A549 (cell line): ENCODE data around the gene FIBP. TPM values are rescaled to one million over a fixed set of nuclear protein-coding genes. Genes with fewer than 3 reads are reported as not detected.

Experiments used
- ATAC-seq, 2 experiments: fragments of 200-7000 bp in 1 of 2; fragments of >200 bp in 1 of 2; cut with Nextera tagmentation in 1 of 2; cut with Tn5 transposase in 1 of 2; 3 replicates each; pipeline versions ENCODE4 v1.8.0 to v1.9.1; 2018 to 2020; ENCODE audit warnings: mild to moderate bottlenecking in 1 of 2, moderate library complexity in 1 of 2
- CTCF ChIA-PET: fragments of 300-600 bp; sonication (Branson Sonifier 250); formaldehyde crosslinking; extraction: SDS; loops from one replicate; lab custom pipeline; 2021; ENCODE audit warnings: antibody characterized with exemption, inconsistent platforms; lab: Yijun Ruan, JAX
- POLR2A ChIA-PET: fragments of 350-600 bp; formaldehyde crosslinking; extraction: SDS; loops from one replicate; lab custom pipeline; 2021; ENCODE audit warnings: antibody characterized with exemption, inconsistent platforms; lab: Yijun Ruan, JAX
- DNase-seq, 2 experiments: peaks; one replicate each; pipeline versions ENCODE4 v3.0.0 to v3.0.0-alpha.2; 2011 to 2016; ENCODE audit warnings: low read depth in 1 of 2, low spot score in 1 of 2
- FAIRE-seq: peaks from 2 replicates; lab custom pipeline; 2011; peaks lifted over from hg19 to GRCh38; lab: Jason Lieb, UNC
- H3K27ac ChIP-seq, 2 experiments: fragments of >200 bp; sonication (Bioruptor Twin); formaldehyde crosslinking; 3 replicates each; pipeline ENCODE4 v1.5.1; 2016 to 2017
- H3K4me1 ChIP-seq: fragments of >200 bp; sonication (Bioruptor Twin); formaldehyde crosslinking; 3 replicates; pipeline ENCODE4 v1.6.1; 2016
- H3K4me2 ChIP-seq: fragments of >200 bp; sonication (Bioruptor Twin); formaldehyde crosslinking; 3 replicates; pipeline ENCODE4 v1.6.1; 2016
- H3K4me3 ChIP-seq: fragments of >200 bp; sonication (Bioruptor Twin); formaldehyde crosslinking; 3 replicates; pipeline ENCODE4 v1.5.1; 2016
- H3K9me3 ChIP-seq: fragments of >200 bp; sonication (Bioruptor Twin); formaldehyde crosslinking; 3 replicates; pipeline ENCODE4 v1.6.1; 2016
- EHMT2 ChIP-seq: fragments of 200-600 bp; sonication (generic); IDR thresholded peaks from 2 replicates; pipeline ENCODE4 v1.6.1; 2016; ENCODE audit warnings: antibody characterized with exemption, low read depth, mild to moderate bottlenecking, moderate library complexity
- FOSB ChIP-seq: fragments of 250-450 bp; sonication (Bioruptor Pico); IDR thresholded peaks from 2 replicates; pipeline ENCODE4 v1.5.0; 2020; ENCODE audit warnings: mild to moderate bottlenecking, moderate library complexity
- FOSL2 ChIP-seq, 2 experiments: fragments of 450-650 bp in 1 of 2; fragments of >200 bp in 1 of 2; sonication (Bioruptor Twin) in 1 of 2; formaldehyde crosslinking; IDR thresholded peaks; 2 replicates each; pipeline versions ENCODE4 v1.5.0 to v1.6.1; 2016 to 2020; ENCODE audit warnings: mild to moderate bottlenecking in 1 of 2, moderate library complexity in 1 of 2
- FOXS1 ChIP-seq: fragments of 250-450 bp; sonication (Bioruptor Pico); IDR thresholded peaks from 2 replicates; pipeline ENCODE4 v1.5.0; 2020; ENCODE audit warnings: mild to moderate bottlenecking, moderate library complexity
- GATA3 ChIP-seq: IDR thresholded peaks from 2 replicates; pipeline ENCODE4 v1.6.1; 2012; ENCODE audit warnings: borderline replicate concordance
- HEYL ChIP-seq: fragments of 250-450 bp; sonication (Bioruptor Pico); IDR thresholded peaks from 2 replicates; pipeline ENCODE4 v1.8.0; 2021; ENCODE audit warnings: mild to moderate bottlenecking, moderate library complexity
- JUN ChIP-seq, 2 experiments: fragments of >200 bp; sonication (Bioruptor Twin); formaldehyde crosslinking; IDR thresholded peaks; 2 replicates in 1 of 2; 3 replicates in 1 of 2; pipeline ENCODE4 v1.6.1; 2016 to 2017
- JUNB ChIP-seq: fragments of >200 bp; sonication (Bioruptor Twin); formaldehyde crosslinking; IDR thresholded peaks from 2 replicates; pipeline ENCODE4 v1.6.1; 2016
- KDM1A ChIP-seq: fragments of 200-600 bp; sonication (generic); IDR thresholded peaks from 2 replicates; pipeline ENCODE4 v1.6.1; 2016; ENCODE audit warnings: low read depth, mild to moderate bottlenecking
- NPAS2 ChIP-seq: fragments of 250-450 bp; sonication (Bioruptor Pico); IDR thresholded peaks from 2 replicates; pipeline ENCODE4 v1.8.0; 2022; ENCODE audit warnings: mild to moderate bottlenecking, moderate library complexity, borderline replicate concordance
- PBX3 ChIP-seq: IDR thresholded peaks from 2 replicates; pipeline ENCODE4 v1.6.1; 2012
- RAD21 ChIP-seq, 2 experiments: fragments of >200 bp in 1 of 2; sonication (Bioruptor Twin) in 1 of 2; formaldehyde crosslinking in 1 of 2; IDR thresholded peaks in 1 of 2; conservative IDR thresholded peaks in 1 of 2; 2 replicates in 1 of 2; 3 replicates in 1 of 2; pipeline ENCODE4 v1.6.1; 2012 to 2018; ENCODE audit warnings: inconsistent platforms in 1 of 2
- SMC3 ChIP-seq: fragments of >200 bp; sonication (Bioruptor Twin); formaldehyde crosslinking; IDR thresholded peaks from 3 replicates; pipeline ENCODE4 v1.6.1; 2018; ENCODE audit warnings: inconsistent platforms
- TP53 ChIP-seq: fragments of 250-450 bp; sonication (Bioruptor Pico); IDR thresholded peaks from 2 replicates; pipeline ENCODE4 v1.5.0; 2021; ENCODE audit warnings: mild to moderate bottlenecking, moderate library complexity
- ZSCAN20 ChIP-seq: fragments of 250-450 bp; sonication (Bioruptor Pico); IDR thresholded peaks from 2 replicates; pipeline ENCODE4 v1.8.0; 2022; ENCODE audit warnings: mild to moderate bottlenecking, moderate library complexity
- WGBS: methylation state at CpG from one replicate; pipeline ENCODE4 v1.1.6; 2017; ENCODE audit errors: missing lambda C conversion rate; 5-methylcytosine and 5-hydroxymethylcytosine counted together
- polyA plus RNA-seq, 4 experiments: library from polyadenylated mRNA; depleted of rRNA in 3 of 4; stranded (reverse); fragments of >200 nt; fragmentation: RNase III in 1 of 4; extraction: RNeasy Plus Mini Kit Qiagen cat#74134 plus additional on column Dnase treatment in 1 of 4; gene quantifications; 2 replicates in 3 of 4; 3 replicates in 1 of 4; pipeline ENCODE4 v1.2.3, GENCODE V29; 2011 to 2017
- TF ChIP-seq, protein P1 (sequence below): fragments of >200 bp; sonication (Bioruptor Twin); formaldehyde crosslinking; IDR thresholded peaks from 3 replicates; pipeline ENCODE4 v1.6.1; 2016
- TF ChIP-seq, protein P2 (sequence below): fragments of 250-450 bp; sonication (Bioruptor Pico); IDR thresholded peaks from 2 replicates; pipeline ENCODE4 v1.5.0; 2020; ENCODE audit warnings: low read depth, mild to moderate bottlenecking, moderate library complexity
- TF ChIP-seq, protein P3 (sequence below): fragments of 150-350 bp; IDR thresholded peaks from 2 replicates; pipeline ENCODE4 v1.6.1; 2014; ENCODE audit warnings: low read depth, mild to moderate bottlenecking, low read length
- TF ChIP-seq, protein P4 (sequence below): fragments of 250-450 bp; sonication (Bioruptor Pico); IDR thresholded peaks from 2 replicates; pipeline ENCODE4 v1.5.0; 2021; ENCODE audit warnings: mild to moderate bottlenecking, moderate library complexity, borderline replicate concordance

Gene FIBP
- polyA plus RNA-seq, 2 of the 4 experiments (the other 2 are of a cell fraction) = 60.4 to 72.2 TPM

GRCh38 chr11:65903068-65903481, 14.8 kb upstream of the FIBP start (continued):
- TF ChIP-seq, protein P1, sequence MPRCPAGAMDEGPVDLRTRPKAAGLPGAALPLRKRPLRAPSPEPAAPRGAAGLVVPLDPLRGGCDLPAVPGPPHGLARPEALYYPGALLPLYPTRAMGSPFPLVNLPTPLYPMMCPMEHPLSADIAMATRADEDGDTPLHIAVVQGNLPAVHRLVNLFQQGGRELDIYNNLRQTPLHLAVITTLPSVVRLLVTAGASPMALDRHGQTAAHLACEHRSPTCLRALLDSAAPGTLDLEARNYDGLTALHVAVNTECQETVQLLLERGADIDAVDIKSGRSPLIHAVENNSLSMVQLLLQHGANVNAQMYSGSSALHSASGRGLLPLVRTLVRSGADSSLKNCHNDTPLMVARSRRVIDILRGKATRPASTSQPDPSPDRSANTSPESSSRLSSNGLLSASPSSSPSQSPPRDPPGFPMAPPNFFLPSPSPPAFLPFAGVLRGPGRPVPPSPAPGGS = no peak
- TF ChIP-seq FOSB (CRISPR knock-in tag) = peak; percentile 5; the same call in 1 of the 2 replicates
- TF ChIP-seq PBX3 = 0 out of 2 replicates have a peak, but pooled peaks have one; percentile 34
- TF ChIP-seq GATA3 = peak; percentile 75; the same call in 1 of the 2 replicates
- peak; percentile 36 to 50; a peak in 2 of 5 replicates for TF ChIP-seq JUN (IDR thresholded peaks at IDR 0.05)
- no peak for TF ChIP-seq ZSCAN20 (CRISPR knock-in tag)
- TF ChIP-seq, protein P2, sequence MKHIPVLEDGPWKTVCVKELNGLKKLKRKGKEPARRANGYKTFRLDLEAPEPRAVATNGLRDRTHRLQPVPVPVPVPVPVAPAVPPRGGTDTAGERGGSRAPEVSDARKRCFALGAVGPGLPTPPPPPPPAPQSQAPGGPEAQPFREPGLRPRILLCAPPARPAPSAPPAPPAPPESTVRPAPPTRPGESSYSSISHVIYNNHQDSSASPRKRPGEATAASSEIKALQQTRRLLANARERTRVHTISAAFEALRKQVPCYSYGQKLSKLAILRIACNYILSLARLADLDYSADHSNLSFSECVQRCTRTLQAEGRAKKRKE (CRISPR knock-in tag) = peak; percentile 57; the same call in 1 of the 2 replicates
- no peak for TF ChIP-seq FOSL2 (IDR thresholded peaks at IDR 0.05)
- TF ChIP-seq FOSL2 (CRISPR knock-in tag; IDR thresholded peaks at IDR 0.05) = peak; percentile 83
- TF ChIP-seq FOXS1 (CRISPR knock-in tag) = peak; percentile 41; the same call in 1 of the 2 replicates
- TF ChIP-seq RAD21 (conservative IDR thresholded peaks at IDR 0.05 in 1 of 2, IDR thresholded peaks at IDR 0.05 in 1 of 2) = no peak
- TF ChIP-seq, protein P3, sequence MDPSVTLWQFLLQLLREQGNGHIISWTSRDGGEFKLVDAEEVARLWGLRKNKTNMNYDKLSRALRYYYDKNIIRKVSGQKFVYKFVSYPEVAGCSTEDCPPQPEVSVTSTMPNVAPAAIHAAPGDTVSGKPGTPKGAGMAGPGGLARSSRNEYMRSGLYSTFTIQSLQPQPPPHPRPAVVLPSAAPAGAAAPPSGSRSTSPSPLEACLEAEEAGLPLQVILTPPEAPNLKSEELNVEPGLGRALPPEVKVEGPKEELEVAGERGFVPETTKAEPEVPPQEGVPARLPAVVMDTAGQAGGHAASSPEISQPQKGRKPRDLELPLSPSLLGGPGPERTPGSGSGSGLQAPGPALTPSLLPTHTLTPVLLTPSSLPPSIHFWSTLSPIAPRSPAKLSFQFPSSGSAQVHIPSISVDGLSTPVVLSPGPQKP = no peak

DNA sequence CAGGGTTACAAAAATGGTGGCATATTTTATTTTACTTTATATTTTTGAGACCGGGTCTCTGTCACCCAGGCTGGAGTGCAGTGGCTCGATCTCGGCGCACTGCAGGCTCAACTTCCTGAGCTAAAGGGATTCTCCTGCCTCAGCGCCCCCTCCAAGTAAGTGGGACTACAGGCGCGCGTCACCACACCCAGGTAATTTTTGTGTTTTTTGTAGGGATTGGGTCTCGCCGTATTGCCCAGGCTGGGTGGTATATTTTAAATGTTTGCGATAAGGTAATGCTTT, 12.6 kb upstream of the FIBP start:
- Histone ChIP-seq H3K4me3 (peak overlapping the region; percentile 93; the same call in 2 of the 3 replicates), H3K4me2 (peak overlapping the region; percentile 90), H3K4me1 (peaks cover 59% of the 10 kb centered on the region), H3K9me3 (no peaks in the 10 kb centered on the region), H3K27ac (peak overlapping the region in 1 of 2 experiments; percentile 97; a peak in 3 of 6 replicates)
- no peak for TF ChIP-seq EHMT2
- TF ChIP-seq SMC3 = no peak
- TF ChIP-seq HEYL (CRISPR knock-in tag) = no peak
- peak; percentile 69; the same call in 1 of the 2 replicates for TF ChIP-seq TP53
- no peak for TF ChIP-seq NPAS2 (CRISPR knock-in tag)
- no peak for TF ChIP-seq KDM1A
- TF ChIP-seq, protein P4, sequence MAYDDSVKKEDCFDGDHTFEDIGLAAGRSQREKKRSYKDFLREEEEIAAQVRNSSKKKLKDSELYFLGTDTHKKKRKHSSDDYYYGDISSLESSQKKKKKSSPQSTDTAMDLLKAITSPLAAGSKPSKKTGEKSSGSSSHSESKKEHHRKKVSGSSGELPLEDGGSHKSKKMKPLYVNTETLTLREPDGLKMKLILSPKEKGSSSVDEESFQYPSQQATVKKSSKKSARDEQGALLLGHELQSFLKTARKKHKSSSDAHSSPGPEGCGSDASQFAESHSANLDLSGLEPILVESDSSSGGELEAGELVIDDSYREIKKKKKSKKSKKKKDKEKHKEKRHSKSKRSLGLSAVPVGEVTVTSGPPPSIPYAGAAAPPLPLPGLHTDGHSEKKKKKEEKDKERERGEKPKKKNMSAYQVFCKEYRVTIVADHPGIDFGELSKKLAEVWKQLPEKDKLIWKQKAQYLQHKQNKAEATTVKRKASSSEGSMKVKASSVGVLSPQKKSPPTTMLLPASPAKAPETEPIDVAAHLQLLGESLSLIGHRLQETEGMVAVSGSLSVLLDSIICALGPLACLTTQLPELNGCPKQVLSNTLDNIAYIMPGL (CRISPR knock-in tag) = no peak
- no peak for TF ChIP-seq JUNB
- ATAC-seq (no peak), DNase-seq (no peak), FAIRE-seq (no peak)
- WGBS = 87% methylated on average over 11 of the region's 11 CpGs
- CTCF ChIA-PET = interaction anchor here (1.0 to 31.6 kb wide), 7 partner anchors 7 to 189 kb away, joined by 3 to 618 read pairs (median 5); partner anchors contain the start of genes C11orf68, CCDC85B, DRAP1 and FIBP
- POLR2A ChIA-PET = interaction anchor here (0.7 to 5.7 kb wide), 10 partner anchors 8 to 49 kb away, joined by 3 to 43 read pairs (median 7); partner anchors contain the start of genes C11orf68, CCDC85B and FIBP
